ENCODE results near the gene RPL31. TPM values are rescaled to one million over a fixed set of nuclear protein-coding genes. Genes with fewer than 3 reads are reported as not detected.

RPL31 gene
- total and polyA plus RNA-seq, 2 donors (not counting 1 experiment from before 2014, with no cell fraction given) = 1,767 to 2,170 TPM

DNA sequence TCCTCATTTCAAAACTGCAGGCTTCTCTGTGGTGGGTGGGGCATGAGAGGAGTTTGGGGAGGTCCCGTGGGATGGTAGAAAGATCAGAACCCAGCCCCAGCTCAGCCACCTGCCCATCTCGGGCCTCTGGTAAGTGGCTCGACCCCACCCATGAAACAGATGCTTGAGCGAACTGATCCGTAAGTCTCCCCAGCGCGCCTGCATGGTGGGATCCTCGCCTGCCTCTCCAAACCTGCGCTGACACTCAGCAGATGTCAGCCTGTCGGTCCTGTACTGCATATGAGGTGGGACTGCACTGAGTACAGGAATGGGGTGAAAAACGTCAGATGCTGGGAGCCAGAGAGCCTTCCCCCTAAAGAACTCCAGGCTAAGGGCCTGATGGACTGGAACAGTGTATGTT lies 15.9 kb upstream of the RPL31 start:
- H3K9me3 Mint-ChIP-seq (ENCODE audit: insufficient read depth) = no peaks in the 10 kb centered on the region
- H3K9ac ChIP-seq (ENCODE audit: low read length) = no peak overlapping the region
- H3K36me3 ChIP-seq (replicated peaks in 1 of 2; ENCODE audit: control extremely low read depth in 1 of 2, control insufficient read depth in 1 of 2, extremely low read depth in 1 of 2, insufficient read depth in 2 of 2, low read length in 1 of 2) = no peaks in the 10 kb centered on the region
- ChIA-PET CTCF (interaction anchor here (0.7 to 5.9 kb wide), 9 partner anchors 8 to 724 kb away, joined by 3 to 88 read pairs (median 7); no protein-coding TSS in a partner anchor), POLR2A (no interaction called here)
- no peak overlapping the region for H3K4me3 ChIP-seq (ENCODE audit: control extremely low read depth in 1 of 5, extremely low read depth in 1 of 5, insufficient read depth in 1 of 5, low read depth in 2 of 5, low read length in 4 of 5)
- intact Hi-C loops (cut with micrococcal nuclease) = no loop called here
- H3K27me3 Mint-ChIP-seq = peaks cover 8% of the 10 kb centered on the region
- H4K20me1 ChIP-seq (ENCODE audit: control insufficient read depth, insufficient read depth, low read length, poor library complexity, severe bottlenecking) = no peaks in the 10 kb centered on the region
- DNase-seq = no peak
- H3K4me2 ChIP-seq (replicated peaks; ENCODE audit: low read depth, low read length, poor library complexity, severe bottlenecking) = no peak overlapping the region
- TF ChIP-seq CTCF (IDR thresholded peaks at IDR 0.05) = no peak
- TF ChIP-seq EZH2 (IDR thresholded peaks at IDR 0.05; ENCODE audit: borderline replicate concordance, insufficient read depth, low read depth, low read length, poor library complexity, severe bottlenecking) = no peak
- H3K4me1 ChIP-seq (ENCODE audit: control insufficient read depth in 2 of 2, insufficient read depth in 2 of 2, low read length in 2 of 2) = no peaks in the 10 kb centered on the region
- peaks cover 0 to 4% (median 2%) of the 10 kb centered on the region in 4 experiments for H3K27me3 ChIP-seq (replicated peaks in 1 of 4; ENCODE audit: control extremely low read depth in 1 of 4, control insufficient read depth in 3 of 4, insufficient read depth in 4 of 4, low read length in 3 of 4)
- H3K9me3 ChIP-seq (ENCODE audit: control extremely low read depth in 1 of 3, control insufficient read depth in 2 of 3, insufficient read depth in 1 of 3, low read length in 2 of 3) = no peaks in the 10 kb centered on the region
- ATAC-seq (ENCODE audit: low read depth) = no peak
- H3K79me2 ChIP-seq (ENCODE audit: control insufficient read depth, insufficient read depth, low read length) = no peaks in the 10 kb centered on the region
- 84% methylated on average over 10 of the region's 11 CpGs for WGBS (ENCODE audit: insufficient coverage)
- no peak overlapping the region for H3K27ac ChIP-seq (ENCODE audit: low read length in 2 of 2)
- H3K4me3 Mint-ChIP-seq = no peak overlapping the region
- no peaks in the 10 kb centered on the region for H3K4me1 Mint-ChIP-seq
- no peak overlapping the region for H2AFZ ChIP-seq (ENCODE audit: insufficient read depth, low read depth, low read length, poor library complexity, severe bottlenecking)
- no peak overlapping the region for H3K27ac Mint-ChIP-seq

DNA sequence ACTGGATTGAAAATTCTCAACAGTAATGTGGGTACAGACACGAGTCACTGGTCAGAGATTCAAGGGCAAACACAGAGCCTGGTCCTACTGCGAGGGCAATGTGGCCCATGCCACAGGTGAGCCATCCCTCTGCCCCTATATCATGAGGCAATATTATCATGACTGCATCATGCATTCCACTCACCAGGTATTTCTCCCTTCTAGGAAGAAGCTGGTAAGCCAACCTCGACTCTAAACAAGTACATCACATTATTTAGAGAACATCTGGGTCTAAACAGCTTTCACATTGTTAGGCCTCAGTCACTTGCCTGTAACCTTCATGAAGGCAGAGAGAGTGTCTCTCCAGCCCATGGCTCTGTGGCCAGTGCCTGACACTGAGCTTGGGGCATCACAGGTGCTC lies 14.6 kb upstream of the RPL31 start:
- intact Hi-C loops (cut with micrococcal nuclease) = no loop called here
- H3K4me3 Mint-ChIP-seq = no peak overlapping the region
- H3K27ac Mint-ChIP-seq = no peak overlapping the region
- DNase-seq = no peak
- peaks cover 0 to 10% of the 10 kb centered on the region in 2 donors for H3K4me1 ChIP-seq (ENCODE audit: control insufficient read depth in 2 of 2, insufficient read depth in 2 of 2, low read length in 2 of 2)
- H4K20me1 ChIP-seq (ENCODE audit: control insufficient read depth, insufficient read depth, low read length, poor library complexity, severe bottlenecking) = no peaks in the 10 kb centered on the region
- H3K27ac ChIP-seq (ENCODE audit: low read length in 2 of 2) = no peak overlapping the region
- 85% methylated on average over 3 of the region's 3 CpGs for WGBS (ENCODE audit: insufficient coverage)
- H3K9ac ChIP-seq (ENCODE audit: low read length) = no peak overlapping the region
- H3K4me3 ChIP-seq (ENCODE audit: control extremely low read depth in 1 of 5, extremely low read depth in 1 of 5, insufficient read depth in 1 of 5, low read depth in 2 of 5, low read length in 4 of 5) = no peak overlapping the region
- peaks cover 0 to 4% (median 2%) of the 10 kb centered on the region in 4 experiments for H3K27me3 ChIP-seq (replicated peaks in 1 of 4; ENCODE audit: control extremely low read depth in 1 of 4, control insufficient read depth in 3 of 4, insufficient read depth in 4 of 4, low read length in 3 of 4)
- no peak overlapping the region for H3K4me2 ChIP-seq (replicated peaks; ENCODE audit: low read depth, low read length, poor library complexity, severe bottlenecking)
- H3K27me3 Mint-ChIP-seq = peaks cover 10% of the 10 kb centered on the region
- peaks cover 4% of the 10 kb centered on the region for H3K4me1 Mint-ChIP-seq
- TF ChIP-seq EZH2 (IDR thresholded peaks at IDR 0.05; ENCODE audit: borderline replicate concordance, insufficient read depth, low read depth, low read length, poor library complexity, severe bottlenecking) (no peak), CTCF (IDR thresholded peaks at IDR 0.05) (no peak)
- H3K79me2 ChIP-seq (ENCODE audit: control insufficient read depth, insufficient read depth, low read length) = no peaks in the 10 kb centered on the region
- ChIA-PET POLR2A (no interaction called here), CTCF (interaction anchor here (1.0 to 5.9 kb wide), 9 partner anchors 11 to 726 kb away, joined by 3 to 88 read pairs (median 7); no protein-coding TSS in a partner anchor)
- no peak for ATAC-seq (ENCODE audit: low read depth)
- no peaks in the 10 kb centered on the region for H3K36me3 ChIP-seq (replicated peaks in 1 of 2; ENCODE audit: control extremely low read depth in 1 of 2, control insufficient read depth in 1 of 2, extremely low read depth in 1 of 2, insufficient read depth in 2 of 2, low read length in 1 of 2)
- peaks cover 0 to 5% (median 0%) of the 10 kb centered on the region in 3 donors for H3K9me3 ChIP-seq (ENCODE audit: control extremely low read depth in 1 of 3, control insufficient read depth in 2 of 3, insufficient read depth in 1 of 3, low read length in 2 of 3)
- H2AFZ ChIP-seq (ENCODE audit: insufficient read depth, low read depth, low read length, poor library complexity, severe bottlenecking) = no peak overlapping the region
- no peaks in the 10 kb centered on the region for H3K9me3 Mint-ChIP-seq (ENCODE audit: insufficient read depth)
